ENCODE results near the gene CADPS. TPM values are rescaled to one million over a fixed set of nuclear protein-coding genes. Genes with fewer than 3 reads are reported as not detected.

CADPS gene
- total and polyA plus RNA-seq, 10 donors, result 0.16 to 3.6 (median 0.40) TPM

GRCh38 chr3:62406945-62407344 lies 468.3 kb downstream of the CADPS start:
- no peaks in the 10 kb centered on the region for H3K36me3 ChIP-seq
- WGBS, 5 donors, result 70 to 84% (median 73%) methylated on average over 2 of the region's 2 CpGs
- intact Hi-C loops (cut with DNase I; ENCODE audit: low total_unique reads), result no loop called here
- H3K27me3 ChIP-seq (replicated peaks in 1 of 7), result peaks cover 0 to 4% (median 0%) of the 10 kb centered on the region in 7 donors
- H3K9me3 ChIP-seq, result no peaks in the 10 kb centered on the region
- no peaks in the 10 kb centered on the region for H3K4me1 ChIP-seq
- H3K27ac ChIP-seq, result no peak overlapping the region
- no peak overlapping the region for H3K4me3 ChIP-seq
- TF ChIP-seq POLR2A (IDR thresholded peaks at IDR 0.05) (no peak), CTCF (IDR thresholded peaks at IDR 0.05 in 8 of 11, conservative IDR thresholded peaks at IDR 0.05 in 3 of 11) (no peak), POLR2AphosphoS5 (IDR thresholded peaks at IDR 0.05) (no peak)
- DNase-seq, result no peak

- WGBS, 5 donors, result 81 to 85% (median 82%) methylated on average over 6 of the region's 6 CpGs
- intact Hi-C loops (cut with DNase I; ENCODE audit: low total_unique reads), result no loop called here
- peaks cover 0 to 4% (median 0%) of the 10 kb centered on the region in 7 donors for H3K27me3 ChIP-seq (replicated peaks in 1 of 7)
Observed at GRCh38 chr3:62405566-62405965, 469.6 kb downstream of the CADPS start.

GRCh38 chr3:62405135-62405534 lies 470.1 kb downstream of the CADPS start:
- Histone ChIP-seq H3K4me1 (no peaks in the 10 kb centered on the region), H3K4me3 (no peak overlapping the region), H3K27ac (no peak overlapping the region), H3K36me3 (no peaks in the 10 kb centered on the region), H3K9me3 (no peaks in the 10 kb centered on the region), H3K27me3 (replicated peaks in 1 of 7) (peaks cover 0 to 4% (median 0%) of the 10 kb centered on the region in 7 donors)
- no peak for DNase-seq
- no peak for TF ChIP-seq CTCF (IDR thresholded peaks at IDR 0.05 in 8 of 11, conservative IDR thresholded peaks at IDR 0.05 in 3 of 11)
- no peak for TF ChIP-seq POLR2AphosphoS5 (IDR thresholded peaks at IDR 0.05)
- TF ChIP-seq POLR2A (IDR thresholded peaks at IDR 0.05), result no peak
- 85 to 94% (median 92%) methylated on average over 6 of the region's 6 CpGs for WGBS, 5 donors
- intact Hi-C loops (cut with DNase I; ENCODE audit: low total_unique reads), result no loop called here

More at GRCh38 chr3:62405566-62405965, 469.6 kb downstream of the CADPS start:
- Histone ChIP-seq H3K9me3 (no peaks in the 10 kb centered on the region), H3K27ac (no peak overlapping the region), H3K4me1 (no peaks in the 10 kb centered on the region), H3K36me3 (no peaks in the 10 kb centered on the region), H3K4me3 (no peak overlapping the region)
- no peak for DNase-seq
- TF ChIP-seq POLR2A (IDR thresholded peaks at IDR 0.05) (no peak), POLR2AphosphoS5 (IDR thresholded peaks at IDR 0.05) (no peak), CTCF (IDR thresholded peaks at IDR 0.05 in 8 of 11, conservative IDR thresholded peaks at IDR 0.05 in 3 of 11) (no peak)

- intact Hi-C loops (cut with DNase I; ENCODE audit: low total_unique reads), result no loop called here
- no peak for DNase-seq
- H3K36me3 ChIP-seq, result no peaks in the 10 kb centered on the region
- no peak overlapping the region for H3K4me3 ChIP-seq
- WGBS, 5 donors, result 82 to 90% (median 83%) methylated on average over 8 of the region's 8 CpGs
- H3K27ac ChIP-seq, result no peak overlapping the region
- H3K4me1 ChIP-seq, result no peaks in the 10 kb centered on the region
- TF ChIP-seq CTCF (IDR thresholded peaks at IDR 0.05 in 8 of 11, conservative IDR thresholded peaks at IDR 0.05 in 3 of 11), result no peak
- TF ChIP-seq POLR2AphosphoS5 (IDR thresholded peaks at IDR 0.05), result no peak
- TF ChIP-seq POLR2A (IDR thresholded peaks at IDR 0.05), result no peak
- no peaks in the 10 kb centered on the region for H3K9me3 ChIP-seq
- peaks cover 0 to 4% (median 0%) of the 10 kb centered on the region in 7 donors for H3K27me3 ChIP-seq (replicated peaks in 1 of 7)
Observed at GRCh38 chr3:62404321-62404720, 470.9 kb downstream of the CADPS start.
